Measurements from ENCODE around the gene TAS2R43.
"Not testable (repeated sequence)": the region's sequence is repeated elsewhere in the genome, so short reads cannot be mapped to it uniquely, and the experiment has no call there.

Gene TAS2R43

DNA sequence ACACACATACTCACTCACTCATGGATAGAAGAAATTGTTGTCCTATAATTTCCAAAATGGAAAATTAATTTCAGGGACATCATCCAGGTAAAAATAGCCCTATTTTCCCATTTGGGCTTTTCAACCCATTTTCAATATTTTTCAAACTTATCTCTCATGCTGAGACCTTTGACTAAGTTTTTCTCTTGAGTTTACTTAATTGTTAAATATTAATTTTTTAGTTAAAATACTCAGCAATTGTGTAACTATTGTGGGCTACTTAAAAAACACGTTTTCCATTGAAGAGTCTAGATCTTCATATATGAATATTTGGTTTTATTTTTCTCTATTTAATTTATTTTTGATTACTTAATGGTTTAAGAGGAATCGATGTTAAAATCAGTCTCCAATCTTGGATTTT lies 14.2 kb upstream of the TAS2R43 start:
- Histone ChIP-seq H3K9me3 (ENCODE audit: control insufficient read depth, insufficient read depth, low read depth, low read length) (peaks cover 9% of the 10 kb centered on the region; the same call in 1 of the 2 replicates), H3K36me3 (ENCODE audit: control insufficient read depth, insufficient read depth, low read length) (peaks cover 9% of the 10 kb centered on the region; the same call in 1 of the 2 replicates), H3K27ac (ENCODE audit: low read depth, low read length) (no peak overlapping the region), H3K4me3 (ENCODE audit: low read depth, low read length) (no peak overlapping the region), H3K27me3 (ENCODE audit: control insufficient read depth, insufficient read depth, low read length) (no peaks in the 10 kb centered on the region), H3K9ac (ENCODE audit: low read length) (no peak overlapping the region), H3K4me1 (ENCODE audit: control insufficient read depth, insufficient read depth, low read length) (no peaks in the 10 kb centered on the region)

- H3K27ac ChIP-seq (ENCODE audit: low read depth, low read length), result no peak overlapping the region
- no peaks in the 10 kb centered on the region for H3K27me3 ChIP-seq (ENCODE audit: control insufficient read depth, insufficient read depth, low read length)
- no peak overlapping the region for H3K9ac ChIP-seq (ENCODE audit: low read length)
- H3K4me3 ChIP-seq (ENCODE audit: low read depth, low read length), result no peak overlapping the region
- H3K9me3 ChIP-seq (ENCODE audit: control insufficient read depth, insufficient read depth, low read depth, low read length), result peaks cover 11% of the 10 kb centered on the region; the same call in 1 of the 2 replicates
- peaks cover 12% of the 10 kb centered on the region; the same call in 1 of the 2 replicates for H3K36me3 ChIP-seq (ENCODE audit: control insufficient read depth, insufficient read depth, low read length)
- H3K4me1 ChIP-seq (ENCODE audit: control insufficient read depth, insufficient read depth, low read length), result no peaks in the 10 kb centered on the region
Measured at GRCh38 chr12:11105546-11105945, 13.4 kb upstream of the TAS2R43 start.

GRCh38 chr12:11094910-11095309 lies 2.8 kb upstream of the TAS2R43 start:
- H3K4me1 ChIP-seq (ENCODE audit: control insufficient read depth, insufficient read depth, low read length); H3K27me3 ChIP-seq (ENCODE audit: control insufficient read depth, insufficient read depth, low read length); H3K4me3 ChIP-seq (ENCODE audit: low read depth, low read length); H3K9ac ChIP-seq (ENCODE audit: low read length); H3K9me3 ChIP-seq (ENCODE audit: control insufficient read depth, insufficient read depth, low read depth, low read length); H3K36me3 ChIP-seq (ENCODE audit: control insufficient read depth, insufficient read depth, low read length); H3K27ac ChIP-seq (ENCODE audit: low read depth, low read length): not testable (repeated sequence)

- H3K4me3 ChIP-seq (ENCODE audit: low read depth, low read length), result no peak overlapping the region
- no peaks in the 10 kb centered on the region for H3K4me1 ChIP-seq (ENCODE audit: control insufficient read depth, insufficient read depth, low read length)
- H3K9ac ChIP-seq (ENCODE audit: low read length), result no peak overlapping the region
- H3K9me3 ChIP-seq (ENCODE audit: control insufficient read depth, insufficient read depth, low read depth, low read length), result no peaks in the 10 kb centered on the region
- no peak overlapping the region for H3K27ac ChIP-seq (ENCODE audit: low read depth, low read length)
- no peaks in the 10 kb centered on the region for H3K27me3 ChIP-seq (ENCODE audit: control insufficient read depth, insufficient read depth, low read length)
- H3K36me3 ChIP-seq (ENCODE audit: control insufficient read depth, insufficient read depth, low read length), result no peaks in the 10 kb centered on the region
Measured at GRCh38 chr12:11089246-11089645, 2.9 kb downstream of the TAS2R43 start.

DNA sequence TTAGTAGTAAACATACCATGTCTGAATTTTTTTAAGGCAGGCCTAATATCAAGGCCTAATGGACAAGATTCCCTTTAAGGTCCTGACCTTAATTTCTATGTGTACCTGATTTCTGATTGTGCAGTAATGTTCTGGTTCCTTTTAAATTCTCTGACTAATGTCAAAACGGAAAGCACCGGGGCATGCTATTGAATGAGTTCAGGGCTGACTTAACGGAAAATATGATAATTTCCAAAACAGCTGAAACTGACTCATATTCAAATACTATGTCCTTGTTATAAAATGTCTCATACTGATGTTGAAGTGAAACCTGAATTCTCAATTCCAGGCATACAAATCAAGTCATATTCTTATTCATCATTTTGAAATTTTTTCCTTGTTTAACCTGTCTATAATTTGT lies 6.7 kb downstream of the TAS2R43 start:
- Histone ChIP-seq H3K9ac (ENCODE audit: low read length) (no peak overlapping the region), H3K36me3 (ENCODE audit: control insufficient read depth, insufficient read depth, low read length) (no peaks in the 10 kb centered on the region), H3K4me3 (ENCODE audit: low read depth, low read length) (no peak overlapping the region), H3K27ac (ENCODE audit: low read depth, low read length) (no peak overlapping the region), H3K27me3 (ENCODE audit: control insufficient read depth, insufficient read depth, low read length) (no peaks in the 10 kb centered on the region), H3K9me3 (ENCODE audit: control insufficient read depth, insufficient read depth, low read depth, low read length) (peaks cover 2% of the 10 kb centered on the region; the same call in 1 of the 2 replicates), H3K4me1 (ENCODE audit: control insufficient read depth, insufficient read depth, low read length) (no peaks in the 10 kb centered on the region)

GRCh38 chr12:11081987-11082386 lies 10.1 kb downstream of the TAS2R43 start:
- H3K9me3 ChIP-seq (ENCODE audit: control insufficient read depth, insufficient read depth, low read depth, low read length), result peaks cover 2% of the 10 kb centered on the region; the same call in 1 of the 2 replicates
- no peaks in the 10 kb centered on the region for H3K4me1 ChIP-seq (ENCODE audit: control insufficient read depth, insufficient read depth, low read length)
- H3K4me3 ChIP-seq (ENCODE audit: low read depth, low read length), result no peak overlapping the region
- no peak overlapping the region for H3K9ac ChIP-seq (ENCODE audit: low read length)
- no peaks in the 10 kb centered on the region for H3K27me3 ChIP-seq (ENCODE audit: control insufficient read depth, insufficient read depth, low read length)
- H3K36me3 ChIP-seq (ENCODE audit: control insufficient read depth, insufficient read depth, low read length), result no peaks in the 10 kb centered on the region
- no peak overlapping the region for H3K27ac ChIP-seq (ENCODE audit: low read depth, low read length)

- Histone ChIP-seq H3K4me1 (ENCODE audit: control insufficient read depth, insufficient read depth, low read length) (no peaks in the 10 kb centered on the region), H3K36me3 (ENCODE audit: control insufficient read depth, insufficient read depth, low read length) (no peaks in the 10 kb centered on the region), H3K9me3 (ENCODE audit: control insufficient read depth, insufficient read depth, low read depth, low read length) (0 out of 2 replicates have a peak, but pooled peaks cover 2% of the 10 kb centered on the region), H3K9ac (ENCODE audit: low read length) (no peak overlapping the region), H3K4me3 (ENCODE audit: low read depth, low read length) (no peak overlapping the region), H3K27ac (ENCODE audit: low read depth, low read length) (no peak overlapping the region), H3K27me3 (ENCODE audit: control insufficient read depth, insufficient read depth, low read length) (no peaks in the 10 kb centered on the region)
Measured at GRCh38 chr12:11078246-11078645, 13.9 kb downstream of the TAS2R43 start.

- Histone ChIP-seq H3K9ac (ENCODE audit: low read length) (no peak overlapping the region), H3K27me3 (ENCODE audit: control insufficient read depth, insufficient read depth, low read length) (no peaks in the 10 kb centered on the region), H3K4me1 (ENCODE audit: control insufficient read depth, insufficient read depth, low read length) (peaks cover 11% of the 10 kb centered on the region), H3K9me3 (ENCODE audit: control insufficient read depth, insufficient read depth, low read depth, low read length) (0 out of 2 replicates have a peak, but pooled peaks cover under 1% of the 10 kb centered on the region), H3K27ac (ENCODE audit: low read depth, low read length) (no peak overlapping the region), H3K4me3 (ENCODE audit: low read depth, low read length) (no peak overlapping the region), H3K36me3 (ENCODE audit: control insufficient read depth, insufficient read depth, low read length) (no peaks in the 10 kb centered on the region)
Measured at GRCh38 chr12:11075642-11076041, 16.5 kb downstream of the TAS2R43 start.

DNA sequence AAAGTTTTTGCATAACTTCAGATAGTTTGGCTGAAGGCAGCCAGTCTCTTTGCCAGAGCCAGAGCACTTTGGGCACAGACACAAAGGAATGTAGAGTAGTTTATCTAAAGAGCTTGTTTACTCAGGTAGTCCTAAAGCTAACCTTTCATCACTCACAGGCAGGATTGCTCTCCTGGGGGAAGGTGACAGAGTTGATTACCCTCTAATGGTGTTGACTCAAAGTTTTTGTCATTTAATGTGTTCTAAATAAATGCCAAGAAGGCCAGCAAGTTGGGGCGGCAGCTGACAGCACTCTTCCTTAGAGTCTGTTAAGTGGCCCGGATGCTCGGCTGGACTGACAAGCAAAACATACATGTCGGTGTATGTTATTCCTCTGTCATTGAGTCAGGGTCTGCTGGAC lies 20.7 kb downstream of the TAS2R43 start:
- Histone ChIP-seq H3K9ac (ENCODE audit: low read length) (no peak overlapping the region), H3K4me1 (ENCODE audit: control insufficient read depth, insufficient read depth, low read length) (peaks cover 11% of the 10 kb centered on the region), H3K36me3 (ENCODE audit: control insufficient read depth, insufficient read depth, low read length) (no peaks in the 10 kb centered on the region), H3K9me3 (ENCODE audit: control insufficient read depth, insufficient read depth, low read depth, low read length) (no peaks in the 10 kb centered on the region), H3K27ac (ENCODE audit: low read depth, low read length) (no peak overlapping the region), H3K4me3 (ENCODE audit: low read depth, low read length) (no peak overlapping the region), H3K27me3 (ENCODE audit: control insufficient read depth, insufficient read depth, low read length) (no peaks in the 10 kb centered on the region)

DNA sequence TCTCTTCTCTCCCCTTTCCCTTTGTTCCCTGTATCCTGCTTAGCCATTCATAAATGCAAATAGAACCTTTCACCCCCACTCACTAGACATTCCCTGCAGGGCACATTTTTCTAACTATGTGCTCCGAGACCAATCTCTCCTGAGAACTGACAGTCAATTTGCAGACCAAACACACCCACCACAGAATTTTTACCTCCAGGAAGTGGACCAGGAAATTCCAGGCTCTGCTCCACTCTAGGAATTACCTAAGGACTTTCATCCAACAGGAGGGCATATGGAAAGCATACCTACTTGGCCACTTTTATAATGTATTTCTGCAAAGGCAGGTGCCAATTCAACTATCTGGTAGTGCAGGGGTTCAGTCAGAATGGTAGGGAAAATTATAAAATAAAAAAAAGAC lies 21.1 kb downstream of the TAS2R43 start:
- Histone ChIP-seq H3K9me3 (ENCODE audit: control insufficient read depth, insufficient read depth, low read depth, low read length) (no peaks in the 10 kb centered on the region), H3K4me1 (ENCODE audit: control insufficient read depth, insufficient read depth, low read length) (peaks cover 11% of the 10 kb centered on the region), H3K9ac (ENCODE audit: low read length) (no peak overlapping the region), H3K36me3 (ENCODE audit: control insufficient read depth, insufficient read depth, low read length) (no peaks in the 10 kb centered on the region), H3K27ac (ENCODE audit: low read depth, low read length) (no peak overlapping the region), H3K4me3 (ENCODE audit: low read depth, low read length) (no peak overlapping the region), H3K27me3 (ENCODE audit: control insufficient read depth, insufficient read depth, low read length) (no peaks in the 10 kb centered on the region)

DNA sequence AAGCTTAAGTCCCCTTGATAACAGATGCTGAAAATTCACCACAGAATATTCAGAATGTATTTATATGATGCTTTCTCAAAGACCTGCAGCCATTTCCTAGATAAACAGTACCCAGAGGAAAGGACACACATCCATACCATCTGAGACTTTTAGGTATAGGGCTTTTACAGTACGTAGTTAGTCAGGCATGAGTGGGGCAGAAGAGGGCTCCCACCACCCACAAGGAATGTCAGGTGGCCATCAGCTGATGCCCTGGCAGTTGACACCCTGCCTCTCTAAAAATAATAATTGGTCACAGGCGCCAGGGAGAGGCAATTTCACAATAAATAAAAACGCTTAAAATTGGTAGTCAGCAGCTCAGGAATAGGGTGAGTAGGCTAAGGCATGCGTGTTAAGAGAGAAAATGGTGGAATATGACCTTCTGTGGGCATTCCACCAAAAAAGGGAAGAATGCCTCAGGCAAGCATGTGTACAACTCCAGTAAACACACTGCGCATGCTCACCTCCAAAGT lies 22.2 kb downstream of the TAS2R43 start:
- Histone ChIP-seq H3K27ac (ENCODE audit: low read depth, low read length) (no peak overlapping the region), H3K4me3 (ENCODE audit: low read depth, low read length) (no peak overlapping the region), H3K36me3 (ENCODE audit: control insufficient read depth, insufficient read depth, low read length) (no peaks in the 10 kb centered on the region), H3K9ac (ENCODE audit: low read length) (no peak overlapping the region), H3K27me3 (ENCODE audit: control insufficient read depth, insufficient read depth, low read length) (no peaks in the 10 kb centered on the region), H3K4me1 (ENCODE audit: control insufficient read depth, insufficient read depth, low read length) (peaks cover 11% of the 10 kb centered on the region), H3K9me3 (ENCODE audit: control insufficient read depth, insufficient read depth, low read depth, low read length) (no peaks in the 10 kb centered on the region)

- Histone ChIP-seq H3K9ac (ENCODE audit: low read length) (no peak overlapping the region), H3K27me3 (ENCODE audit: control insufficient read depth, insufficient read depth, low read length) (no peaks in the 10 kb centered on the region), H3K9me3 (ENCODE audit: control insufficient read depth, insufficient read depth, low read depth, low read length) (no peaks in the 10 kb centered on the region)
Measured at GRCh38 chr12:11067514-11067913, 24.6 kb downstream of the TAS2R43 start.

More at GRCh38 chr12:11067514-11067913, 24.6 kb downstream of the TAS2R43 start:
- peaks cover 11% of the 10 kb centered on the region for H3K4me1 ChIP-seq (ENCODE audit: control insufficient read depth, insufficient read depth, low read length)
- H3K36me3 ChIP-seq (ENCODE audit: control insufficient read depth, insufficient read depth, low read length), result no peaks in the 10 kb centered on the region
- no peak overlapping the region for H3K27ac ChIP-seq (ENCODE audit: low read depth, low read length)
- H3K4me3 ChIP-seq (ENCODE audit: low read depth, low read length), result no peak overlapping the region

All from HUES6 (cell line).